Erythroblast (primary cell): ENCODE results near the gene PPDPF.
"Not testable (repeated sequence)": the region's sequence is repeated elsewhere in the genome, so short reads cannot be mapped to it uniquely, and the experiment has no call there.

ENCODE experiments used
- DNase-seq, 2 experiments: peaks; one replicate each; lab custom pipeline; 2025; lab: John Stamatoyannopoulos, UW
- GATA1 ChIP-seq: IDR thresholded peaks from 2 replicates; pipeline ENCODE4 v1.6.1; 2011; ENCODE audit warnings: low read depth, mild to moderate bottlenecking, control low read depth, low read length, moderate library complexity
- POLR2A ChIP-seq: IDR thresholded peaks from 2 replicates; pipeline ENCODE4 v1.6.1; 2011; ENCODE audit warnings: mild to moderate bottlenecking, low read length

The PPDPF gene

DNA sequence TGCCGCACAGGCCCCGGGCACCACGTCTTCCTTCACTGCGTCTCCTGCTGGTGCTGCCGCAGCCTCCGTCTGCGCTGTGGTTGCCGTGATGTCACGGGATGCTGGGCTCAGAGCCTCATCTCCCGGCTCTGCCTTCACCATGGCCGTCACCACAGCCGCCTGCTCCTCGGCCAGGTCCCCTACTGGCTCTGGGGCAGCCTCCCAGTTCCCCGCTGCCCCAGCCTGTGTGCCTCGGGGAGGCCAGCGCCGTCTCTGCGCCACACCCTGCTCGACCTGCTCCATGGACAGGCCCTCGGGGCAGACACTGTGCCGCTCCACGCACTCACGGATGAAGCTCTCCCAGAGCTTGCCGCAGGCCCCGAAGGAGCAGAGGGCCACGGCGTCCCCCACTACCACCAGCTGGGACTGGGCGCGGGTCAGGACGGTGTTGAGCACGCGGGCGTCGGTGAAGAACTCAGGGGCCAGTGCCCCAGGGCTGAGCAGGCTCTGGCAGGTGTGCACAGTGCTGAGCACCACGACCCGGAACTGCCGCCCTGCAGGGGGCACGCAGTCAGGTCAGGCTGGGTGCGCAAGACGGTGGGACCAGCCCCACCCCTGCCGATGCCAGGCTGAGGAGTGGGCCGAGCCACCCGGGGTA is 45.3 kb downstream of the PPDPF start:
- TF ChIP-seq GATA1, result no peak
- TF ChIP-seq POLR2A, result no peak
- DNase-seq, result no peak

DNA sequence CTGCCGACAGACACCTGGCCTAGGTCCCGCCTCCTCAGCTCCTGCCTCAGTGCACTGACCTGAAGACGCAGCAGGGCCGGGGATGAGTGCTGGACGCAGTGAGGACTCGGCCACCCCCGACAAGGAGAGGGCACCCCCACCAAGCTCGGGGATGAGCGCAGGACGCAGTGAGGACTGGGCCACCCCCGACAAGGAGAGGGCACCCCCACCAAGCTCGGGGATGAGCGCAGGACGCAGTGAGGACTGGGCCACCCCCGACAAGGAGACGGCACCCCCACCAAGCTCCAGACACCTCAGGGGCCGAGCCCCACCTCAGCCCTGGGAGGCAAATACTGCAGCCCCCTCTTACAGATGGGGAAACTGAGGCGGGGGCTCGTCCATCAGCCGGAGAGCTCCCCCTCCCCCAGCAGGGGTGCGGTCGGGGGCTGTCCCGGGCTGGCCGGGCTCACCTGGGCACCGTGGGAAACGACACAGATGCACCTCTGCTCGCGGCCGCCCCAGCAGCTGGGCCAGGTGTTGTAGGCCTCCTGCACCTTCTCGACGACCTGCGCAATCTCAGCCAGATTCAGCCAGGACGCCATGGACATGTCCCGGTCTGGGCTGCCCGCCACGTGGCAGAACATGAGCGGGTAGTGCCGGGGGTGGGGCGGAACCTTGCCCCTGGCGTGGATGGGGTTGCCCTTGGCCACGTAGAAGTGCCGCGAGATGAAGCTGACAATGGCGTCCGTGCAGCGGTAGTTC is 46.0 kb downstream of the PPDPF start:
- no peak for DNase-seq
- TF ChIP-seq GATA1 (no peak), POLR2A (no peak)

DNA sequence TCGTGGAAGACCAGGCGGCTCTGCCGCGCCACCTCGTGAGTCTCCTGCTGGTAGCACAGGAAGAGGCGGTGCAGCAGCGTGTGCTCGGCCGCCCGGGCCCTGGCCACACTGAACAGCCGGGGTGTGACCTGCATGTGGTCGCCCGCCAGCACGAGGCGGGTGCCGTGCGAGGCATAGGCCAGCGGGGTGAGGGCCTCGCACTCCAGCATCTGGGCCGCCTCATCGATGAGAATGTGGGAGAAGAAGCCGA is 46.5 kb downstream of the PPDPF start:
- TF ChIP-seq GATA1 (no peak), POLR2A (no peak)
- no peak for DNase-seq

DNA sequence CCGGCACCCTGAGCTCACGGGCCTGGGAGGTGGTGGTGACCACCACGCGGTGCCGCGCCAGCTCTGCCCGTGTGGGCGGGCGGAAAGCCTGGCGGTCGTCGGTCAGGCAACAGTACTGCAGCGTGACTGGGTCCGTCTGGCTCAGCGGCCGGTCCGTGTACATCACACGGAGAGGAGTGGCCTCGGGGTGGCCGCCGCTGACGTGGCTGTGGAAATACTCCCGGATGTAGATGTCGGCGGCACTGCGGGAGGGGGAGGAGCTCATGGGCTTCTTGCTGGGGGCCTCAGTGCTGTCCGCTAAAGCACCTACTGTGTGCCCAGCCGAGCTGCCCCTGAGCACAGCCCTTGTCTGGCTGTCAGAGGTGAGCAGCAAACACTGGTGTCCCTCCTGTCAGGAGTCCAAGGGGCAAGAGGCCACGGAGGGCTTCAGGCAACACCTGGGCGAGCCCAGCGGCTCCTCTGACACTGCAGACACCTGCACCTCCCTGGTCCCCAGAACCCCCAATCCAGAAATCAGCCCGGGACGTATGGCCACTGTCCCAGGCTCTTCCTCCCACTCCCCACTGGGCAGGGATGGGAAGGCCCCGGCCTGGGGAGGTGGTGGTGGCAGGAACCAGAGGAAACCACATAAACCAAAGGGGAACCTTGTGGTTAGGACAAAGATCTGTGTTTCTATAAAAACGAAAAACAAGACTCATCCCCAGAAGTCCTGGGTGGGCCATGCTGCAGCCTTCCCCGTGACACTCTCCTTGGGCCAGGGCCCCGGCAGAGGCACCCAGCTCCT is 47.0 kb downstream of the PPDPF start:
- TF ChIP-seq GATA1 (no peak), POLR2A (no peak)
- no peak for DNase-seq

DNA sequence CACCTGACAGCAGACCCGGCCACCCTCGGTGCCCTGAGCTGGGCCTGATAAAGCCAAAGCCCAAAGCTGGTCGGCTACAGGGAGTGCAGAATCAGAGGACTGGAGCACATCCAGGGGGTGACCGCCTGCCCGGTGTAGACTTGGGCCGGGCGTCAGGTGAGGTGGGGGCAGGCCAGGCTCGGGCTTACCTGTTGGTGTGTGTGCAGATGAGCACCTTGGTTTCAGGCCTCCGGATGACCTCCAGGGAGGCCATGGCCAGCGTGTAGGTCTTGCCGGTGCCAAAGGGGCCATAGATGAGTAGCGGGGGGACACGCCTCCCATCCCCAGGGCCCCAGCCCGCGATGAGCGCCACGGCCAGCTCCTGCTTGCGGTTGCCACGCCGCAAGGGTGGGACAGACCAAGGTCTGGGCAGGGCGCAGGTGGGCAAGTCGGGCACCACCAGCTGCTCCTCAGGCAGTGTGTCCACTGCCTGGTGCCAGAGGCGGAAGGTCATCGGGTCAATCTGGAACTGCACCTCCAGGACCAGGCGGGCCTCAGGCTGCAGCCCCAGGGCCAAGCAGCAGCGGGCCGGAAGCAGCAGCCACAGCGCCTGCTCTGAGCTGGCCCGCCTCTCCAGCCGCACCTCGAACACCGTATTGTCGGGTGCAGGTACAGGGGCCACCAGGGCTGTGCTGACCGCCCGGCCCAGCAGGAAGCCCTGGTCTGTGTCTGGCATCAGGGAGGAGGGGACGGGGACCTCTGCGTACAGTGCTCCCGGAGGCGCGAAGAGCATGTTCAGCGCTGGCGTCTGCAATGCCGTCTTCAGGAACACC is 47.8 kb downstream of the PPDPF start:
- TF ChIP-seq GATA1, result no peak
- TF ChIP-seq POLR2A, result peak; percentile 17
- DNase-seq, result no peak

DNA sequence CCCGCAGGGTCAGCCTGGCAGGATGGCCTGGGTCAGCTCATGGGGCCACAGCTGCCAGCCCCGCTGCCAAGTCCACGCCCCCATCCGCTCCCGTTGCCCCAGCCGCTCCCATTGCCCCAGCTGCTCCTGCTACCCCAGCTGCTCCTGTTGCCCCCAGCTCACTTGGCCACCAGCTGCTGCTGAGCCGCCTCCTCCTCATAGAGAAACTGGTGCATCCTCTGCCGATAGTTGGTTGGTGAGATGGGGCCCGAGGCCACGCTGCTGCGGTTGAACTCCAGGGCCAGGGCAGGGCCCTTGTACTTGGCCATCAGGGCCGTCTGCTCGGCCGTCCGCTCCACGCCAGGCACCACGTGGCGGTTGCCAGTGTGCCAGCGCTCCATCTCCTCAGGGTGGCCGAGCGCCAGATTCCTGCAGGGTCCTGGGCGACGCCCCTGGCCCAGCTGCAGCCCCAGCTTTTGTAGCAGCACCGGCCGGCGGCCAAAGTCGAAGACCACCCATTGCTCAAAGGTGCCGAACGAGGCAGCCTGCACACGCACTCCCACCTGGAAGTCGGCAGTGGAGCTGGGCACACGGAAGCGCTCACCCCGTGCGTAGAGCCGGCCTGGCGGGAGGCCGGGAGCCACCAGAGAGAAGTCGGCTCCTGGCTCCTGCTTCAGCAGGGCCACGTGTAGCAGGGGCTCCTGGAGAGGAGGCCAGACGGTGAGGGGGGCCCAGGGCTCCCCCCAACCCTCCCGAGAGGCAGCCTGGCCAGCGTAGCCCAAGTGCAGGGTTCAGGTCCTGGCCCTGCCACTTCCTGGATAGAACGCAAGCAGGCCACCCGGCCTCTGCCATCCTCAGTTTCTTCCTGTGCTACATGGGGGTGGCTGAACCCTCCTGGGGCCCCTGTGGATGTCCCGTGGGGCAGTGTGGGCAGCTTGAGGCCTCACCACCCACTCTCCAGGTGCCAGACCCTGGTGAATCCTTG is 48.7 kb downstream of the PPDPF start:
- TF ChIP-seq GATA1 (no peak), POLR2A (no peak)
- DNase-seq, result no peak

DNA sequence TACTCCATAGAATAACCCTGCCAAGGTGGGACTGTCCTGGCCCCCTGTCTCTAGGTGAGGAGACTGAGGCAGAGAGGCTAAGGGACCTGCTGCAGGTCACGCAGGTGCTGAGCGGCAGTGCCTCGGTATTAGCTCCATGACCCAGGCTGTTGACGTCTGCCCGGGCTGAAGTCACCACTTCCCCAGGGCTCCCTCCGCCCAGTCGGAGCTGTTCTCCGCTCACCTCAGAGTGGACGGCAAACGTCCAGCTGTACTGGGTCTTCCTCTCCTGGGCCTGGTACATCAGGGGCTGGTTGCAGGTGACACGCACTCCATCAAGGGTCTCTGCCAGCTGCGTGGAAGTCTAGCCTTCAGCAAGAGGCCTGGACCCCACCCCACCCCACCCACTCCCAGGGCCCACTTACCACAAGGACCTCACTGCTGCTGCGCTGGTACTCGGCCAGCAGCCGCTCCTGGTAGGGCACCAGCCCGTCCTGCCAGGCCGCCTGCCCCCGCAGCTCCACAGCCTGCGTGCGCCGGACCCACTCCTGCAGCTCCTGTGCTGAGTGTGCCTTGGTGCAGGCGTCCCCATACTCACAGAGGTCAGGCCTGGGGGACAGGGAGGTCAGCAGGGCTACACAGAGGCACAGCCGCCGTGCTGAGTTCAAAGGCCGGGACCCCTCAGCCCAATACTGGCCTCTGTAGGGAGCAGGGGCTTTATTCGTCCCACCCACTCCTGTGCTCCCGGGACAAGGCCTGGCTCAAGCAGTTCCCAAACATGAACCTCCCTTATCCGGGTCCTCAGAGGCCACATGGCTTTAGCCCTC is 49.9 kb downstream of the PPDPF start:
- DNase-seq, result no peak
- TF ChIP-seq POLR2A, result no peak
- no peak for TF ChIP-seq GATA1

GRCh38 chr20:63571087-63571478 is 50.5 kb downstream of the PPDPF start:
- DNase-seq, result not testable (repeated sequence)
